Epithelial cell of esophagus (primary cell): ENCODE results near the gene ZNF346.
A peak's percentile ranks its signal among the peaks of the same experiment; 100 is the strongest.
"Not testable (repeated sequence)": the region's sequence is repeated elsewhere in the genome, so short reads cannot be mapped to it uniquely, and the experiment has no call there.

Experiments used
- DNase-seq: peaks from one replicate; pipeline ENCODE4 v3.0.0; 2010; ENCODE audit warnings: low read depth
- H3K4me3 ChIP-seq: 2 replicates; pipeline ENCODE4 v1.5.1; 2011; ENCODE audit warnings: mild to moderate bottlenecking, low read length, control low read depth
- TF ChIP-seq, protein P1 (sequence below): IDR thresholded peaks from 2 replicates; pipeline ENCODE4 v1.5.1; 2011; ENCODE audit warnings: low read depth, mild to moderate bottlenecking, low read length, control low read depth, inconsistent platforms; ENCODE audit not compliant: insufficient read depth; ENCODE audit errors: missing control alignments

The ZNF346 gene

DNA sequence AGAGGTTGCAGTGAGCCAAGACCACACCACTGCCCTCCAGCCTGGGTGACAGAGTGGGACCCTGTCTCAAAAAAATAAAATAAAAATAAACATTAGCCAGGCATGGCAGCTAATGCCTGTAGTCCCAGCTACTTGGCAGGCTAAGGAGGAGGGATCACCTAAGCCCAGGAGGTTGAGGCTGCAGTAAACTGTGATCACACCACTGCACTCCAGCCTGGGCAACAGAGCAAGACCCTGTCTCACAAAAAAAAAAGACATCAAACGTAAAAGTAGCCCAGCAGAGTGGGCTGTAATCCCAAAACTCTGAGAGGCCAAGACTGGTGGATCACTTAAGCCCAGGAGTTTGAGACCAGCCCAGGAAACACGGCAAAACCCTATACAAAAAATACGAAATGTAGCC is 34.9 kb upstream of the ZNF346 start:
- DNase-seq = no peak
- TF ChIP-seq, protein P1, sequence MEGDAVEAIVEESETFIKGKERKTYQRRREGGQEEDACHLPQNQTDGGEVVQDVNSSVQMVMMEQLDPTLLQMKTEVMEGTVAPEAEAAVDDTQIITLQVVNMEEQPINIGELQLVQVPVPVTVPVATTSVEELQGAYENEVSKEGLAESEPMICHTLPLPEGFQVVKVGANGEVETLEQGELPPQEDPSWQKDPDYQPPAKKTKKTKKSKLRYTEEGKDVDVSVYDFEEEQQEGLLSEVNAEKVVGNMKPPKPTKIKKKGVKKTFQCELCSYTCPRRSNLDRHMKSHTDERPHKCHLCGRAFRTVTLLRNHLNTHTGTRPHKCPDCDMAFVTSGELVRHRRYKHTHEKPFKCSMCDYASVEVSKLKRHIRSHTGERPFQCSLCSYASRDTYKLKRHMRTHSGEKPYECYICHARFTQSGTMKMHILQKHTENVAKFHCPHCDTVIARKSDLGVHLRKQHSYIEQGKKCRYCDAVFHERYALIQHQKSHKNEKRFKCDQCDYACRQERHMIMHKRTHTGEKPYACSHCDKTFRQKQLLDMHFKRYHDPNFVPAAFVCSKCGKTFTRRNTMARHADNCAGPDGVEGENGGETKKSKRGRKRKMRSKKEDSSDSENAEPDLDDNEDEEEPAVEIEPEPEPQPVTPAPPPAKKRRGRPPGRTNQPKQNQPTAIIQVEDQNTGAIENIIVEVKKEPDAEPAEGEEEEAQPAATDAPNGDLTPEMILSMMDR = no peak
- H3K4me3 ChIP-seq = no peak overlapping the region

DNA sequence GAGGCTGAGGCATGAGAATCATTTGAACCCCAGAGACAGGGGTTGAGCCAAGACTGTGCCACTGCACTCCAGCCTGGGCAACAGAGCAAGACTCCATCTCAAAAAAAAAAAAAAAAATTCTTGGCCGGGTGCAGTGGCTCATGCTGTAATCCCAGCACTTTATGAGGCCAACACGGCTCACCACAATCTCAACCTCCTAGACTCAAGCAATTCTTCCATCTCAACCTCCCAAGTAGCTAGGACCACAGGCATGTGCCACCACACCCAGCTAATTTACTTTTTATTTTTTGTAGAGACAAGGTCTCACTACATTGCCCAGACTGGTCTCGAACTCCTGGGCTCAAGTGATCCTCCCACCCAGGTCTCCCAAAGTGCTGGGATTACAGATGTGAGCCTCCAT is 29.4 kb upstream of the ZNF346 start:
- H3K4me3 ChIP-seq, DNase-seq: not testable (repeated sequence)

DNA sequence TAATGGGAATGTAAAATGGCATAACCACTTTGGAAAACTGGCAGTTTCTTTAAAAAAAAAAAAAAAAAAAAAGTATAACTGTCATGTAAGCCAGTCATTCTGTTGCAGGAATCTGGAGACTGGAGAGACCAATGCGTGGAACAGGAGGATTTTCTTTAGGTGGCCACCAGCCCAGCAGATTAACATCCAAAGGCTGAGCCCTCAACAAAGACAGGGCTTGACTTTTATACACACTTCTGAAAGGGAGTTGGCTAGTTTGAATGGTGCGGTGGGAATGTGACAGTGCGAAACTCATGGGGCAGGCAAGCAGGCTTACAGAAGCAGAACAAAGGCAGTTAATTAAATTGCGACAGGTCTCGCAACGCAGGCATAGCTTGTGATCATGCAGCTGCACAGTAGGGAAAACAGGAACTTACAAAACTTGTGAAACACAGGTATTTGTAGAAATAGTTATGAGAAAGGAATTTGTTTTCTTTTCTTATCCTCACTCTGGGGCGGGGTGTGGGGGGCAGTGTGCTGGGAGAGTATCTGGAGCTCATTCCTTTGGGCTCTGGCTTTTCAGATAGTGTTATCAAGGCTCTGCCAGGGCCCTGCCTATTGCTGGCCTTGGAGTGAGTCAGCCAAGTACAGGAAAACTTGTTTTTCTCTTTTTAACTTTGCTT is 27.9 kb upstream of the ZNF346 start:
- peak; percentile 65 for DNase-seq
- TF ChIP-seq, protein P1 = no peak
- no peak overlapping the region for H3K4me3 ChIP-seq

DNA sequence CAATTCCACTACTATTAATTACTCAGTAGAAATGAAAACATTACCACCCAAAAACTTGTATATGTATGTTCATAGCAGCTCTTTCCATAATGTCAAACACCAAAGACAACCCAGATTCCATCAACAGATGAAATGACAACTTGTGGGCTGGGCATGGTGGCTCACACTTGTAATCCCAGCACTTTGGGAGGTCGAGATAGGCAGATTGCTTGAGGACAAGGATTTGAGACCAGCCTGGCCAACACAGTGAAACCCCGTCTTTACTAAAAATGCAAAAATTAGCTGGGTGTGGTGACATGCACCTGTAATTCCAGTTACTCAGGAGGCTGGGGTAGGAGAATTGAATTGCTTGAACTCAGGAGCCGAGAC is 27.4 kb upstream of the ZNF346 start:
- TF ChIP-seq, protein P1 = no peak
- H3K4me3 ChIP-seq = no peak overlapping the region
- DNase-seq = no peak

DNA sequence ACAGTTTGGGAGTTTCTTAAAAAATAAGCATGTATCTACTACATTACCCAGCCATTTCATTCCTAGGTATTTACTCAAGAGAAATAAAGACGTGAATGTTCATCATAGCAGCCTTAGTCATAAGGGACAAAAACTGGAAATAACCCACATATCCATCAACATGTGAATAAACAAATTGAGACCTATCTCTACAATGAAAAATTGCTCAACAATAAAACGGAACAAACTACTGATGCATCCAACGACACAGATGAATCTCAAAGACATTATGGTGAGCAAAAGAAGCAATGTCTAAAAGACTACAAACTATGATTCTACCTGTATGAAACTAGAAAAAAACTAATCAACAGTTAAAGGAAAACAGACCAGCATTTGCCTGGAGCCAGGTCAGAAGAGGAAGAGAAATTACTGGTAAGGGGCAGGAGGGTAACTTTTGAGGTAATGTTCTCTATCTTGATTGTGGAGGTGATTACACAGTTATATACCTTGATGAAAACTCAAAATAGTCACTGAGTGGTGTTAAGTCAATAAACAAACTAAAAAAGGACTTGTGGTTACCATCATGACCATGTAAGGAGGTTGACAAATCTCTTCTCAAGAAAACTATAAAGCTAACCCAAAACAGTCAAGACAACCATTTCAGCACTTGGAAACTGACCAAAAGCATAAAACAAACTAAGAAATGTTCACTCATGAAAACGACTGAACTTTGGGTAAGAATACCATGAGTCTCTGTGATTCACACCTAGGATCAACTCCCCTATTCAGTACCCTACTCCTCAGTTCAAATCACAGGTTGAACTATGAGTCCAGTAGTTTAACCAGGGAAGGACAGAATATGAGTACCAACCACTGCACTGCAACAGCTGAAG is 26.4 kb upstream of the ZNF346 start:
- DNase-seq = peak; percentile 75
- H3K4me3 ChIP-seq = no peak overlapping the region
- TF ChIP-seq, protein P1 = no peak

DNA sequence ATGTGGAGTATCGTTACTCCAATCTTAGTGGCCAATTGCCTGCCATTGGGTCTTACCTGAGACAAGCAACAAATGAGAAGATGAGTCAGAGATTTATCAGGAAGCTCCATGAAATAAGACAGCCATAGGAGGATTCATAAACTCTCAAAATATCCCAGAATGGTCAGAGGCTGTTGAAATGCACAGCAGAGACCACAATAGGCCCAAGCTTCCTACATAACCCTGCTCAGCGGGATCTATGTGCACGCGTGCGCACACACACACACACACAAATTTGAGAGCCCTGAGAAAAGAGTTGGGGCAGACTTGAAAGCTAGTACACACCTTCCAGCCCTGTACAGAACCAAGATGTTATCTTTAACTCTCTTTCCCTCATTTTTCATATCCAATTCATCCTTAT is 25.7 kb upstream of the ZNF346 start:
- TF ChIP-seq, protein P1 = no peak
- H3K4me3 ChIP-seq = no peak overlapping the region
- DNase-seq = peak; percentile 50

DNA sequence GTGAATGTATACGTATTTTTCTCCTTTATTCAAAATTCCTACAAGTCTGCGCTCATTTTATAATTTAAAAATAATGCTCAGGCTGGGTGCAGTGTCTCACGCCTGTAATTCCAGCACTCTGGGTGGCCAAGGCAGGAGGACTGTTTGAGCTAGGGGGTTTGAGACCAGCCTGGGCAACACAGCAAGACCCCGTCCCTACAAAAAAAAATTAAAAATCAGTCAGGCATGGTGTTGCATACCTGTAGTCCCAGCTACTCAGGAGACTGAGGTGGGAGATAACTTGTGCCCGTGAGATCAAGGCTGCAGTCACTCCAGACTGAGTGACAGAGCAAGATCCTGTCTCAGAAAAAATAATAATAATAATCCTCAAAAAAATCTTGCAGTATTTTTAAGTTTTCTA is 23.7 kb upstream of the ZNF346 start:
- no peak for DNase-seq
- no peak overlapping the region for H3K4me3 ChIP-seq
- TF ChIP-seq, protein P1 = no peak

DNA sequence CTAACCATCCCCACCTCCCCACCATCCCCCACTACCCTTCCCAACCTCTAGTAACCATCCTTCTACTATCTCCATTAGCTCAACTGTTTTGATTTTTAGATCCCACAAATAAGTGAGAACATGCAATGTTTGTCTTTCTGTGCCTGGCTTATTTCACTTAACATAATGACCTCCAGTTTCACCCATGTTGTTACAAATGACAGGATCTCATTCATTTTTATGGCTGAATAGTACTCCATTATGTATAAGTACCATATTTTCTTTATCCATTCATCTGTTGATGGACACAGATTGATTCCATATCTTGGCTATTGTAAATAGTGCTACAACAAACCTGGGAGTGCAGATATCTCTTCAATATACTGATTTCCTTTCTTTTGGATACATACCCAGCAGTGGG is 23.0 kb upstream of the ZNF346 start:
- not testable (repeated sequence) for H3K4me3 ChIP-seq, DNase-seq
